ENCODE data around the gene AP1S1.
"Not testable (repeated sequence)": the region's sequence is repeated elsewhere in the genome, so short reads cannot be mapped to it uniquely, and the experiment has no call there.

AP1S1 gene

DNA sequence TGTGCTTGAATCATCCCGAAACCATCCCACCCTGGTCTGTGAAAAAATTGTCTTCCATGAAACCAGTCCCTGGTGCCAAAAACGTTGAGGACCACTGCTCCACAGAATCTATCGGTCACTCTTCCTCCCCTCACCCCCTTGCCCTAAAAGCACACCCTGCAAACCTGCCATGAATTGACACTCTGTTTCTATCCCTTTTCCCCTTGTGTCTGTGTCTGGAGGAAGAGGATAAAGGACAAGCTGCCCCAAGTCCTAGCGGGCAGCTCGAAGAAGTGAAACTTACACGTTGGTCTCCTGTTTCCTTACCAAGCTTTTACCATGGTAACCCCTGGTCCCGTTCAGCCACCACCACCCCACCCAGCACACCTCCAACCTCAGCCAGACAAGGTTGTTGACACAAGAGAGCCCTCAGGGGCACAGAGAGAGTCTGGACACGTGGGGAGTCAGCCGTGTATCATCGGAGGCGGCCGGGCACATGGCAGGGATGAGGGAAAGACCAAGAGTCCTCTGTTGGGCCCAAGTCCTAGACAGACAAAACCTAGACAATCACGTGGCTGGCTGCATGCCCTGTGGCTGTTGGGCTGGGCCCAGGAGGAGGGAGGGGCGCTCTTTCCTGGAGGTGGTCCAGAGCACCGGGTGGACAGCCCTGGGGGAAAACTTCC is 28.2 kb upstream of the AP1S1 start:
- no peak for DNase-seq

DNA sequence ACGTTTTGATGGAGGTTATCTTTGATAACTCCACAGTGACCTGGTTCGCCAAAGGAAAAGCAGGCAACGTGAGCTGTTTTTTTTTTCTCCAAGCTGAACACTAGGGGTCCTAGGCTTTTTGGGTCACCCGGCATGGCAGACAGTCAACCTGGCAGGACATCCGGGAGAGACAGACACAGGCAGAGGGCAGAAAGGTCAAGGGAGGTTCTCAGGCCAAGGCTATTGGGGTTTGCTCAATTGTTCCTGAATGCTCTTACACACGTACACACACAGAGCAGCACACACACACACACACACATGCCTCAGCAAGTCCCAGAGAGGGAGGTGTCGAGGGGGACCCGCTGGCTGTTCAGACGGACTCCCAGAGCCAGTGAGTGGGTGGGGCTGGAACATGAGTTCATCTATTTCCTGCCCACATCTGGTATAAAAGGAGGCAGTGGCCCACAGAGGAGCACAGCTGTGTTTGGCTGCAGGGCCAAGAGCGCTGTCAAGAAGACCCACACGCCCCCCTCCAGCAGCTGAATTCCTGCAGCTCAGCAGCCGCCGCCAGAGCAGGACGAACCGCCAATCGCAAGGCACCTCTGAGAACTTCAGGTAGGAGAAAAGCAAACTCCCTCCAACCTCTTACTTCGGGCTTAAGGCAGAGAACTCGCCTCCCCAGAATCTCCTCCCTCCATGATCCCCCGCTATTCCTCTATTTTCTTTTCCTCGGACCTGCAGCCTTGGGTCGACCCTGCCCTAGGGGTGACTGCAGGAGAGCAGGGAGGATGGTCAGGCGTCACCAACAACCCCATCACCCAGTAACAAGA is 27.4 kb upstream of the AP1S1 start, which contains the start of gene SERPINE1:
SERPINE1 (plus strand) TSS at position 454 of the 809 bp plus-strand sequence. CDS start 1,290 bp downstream, outside the sequence.
- peak; percentile 22 to 90 for DNase-seq

DNA sequence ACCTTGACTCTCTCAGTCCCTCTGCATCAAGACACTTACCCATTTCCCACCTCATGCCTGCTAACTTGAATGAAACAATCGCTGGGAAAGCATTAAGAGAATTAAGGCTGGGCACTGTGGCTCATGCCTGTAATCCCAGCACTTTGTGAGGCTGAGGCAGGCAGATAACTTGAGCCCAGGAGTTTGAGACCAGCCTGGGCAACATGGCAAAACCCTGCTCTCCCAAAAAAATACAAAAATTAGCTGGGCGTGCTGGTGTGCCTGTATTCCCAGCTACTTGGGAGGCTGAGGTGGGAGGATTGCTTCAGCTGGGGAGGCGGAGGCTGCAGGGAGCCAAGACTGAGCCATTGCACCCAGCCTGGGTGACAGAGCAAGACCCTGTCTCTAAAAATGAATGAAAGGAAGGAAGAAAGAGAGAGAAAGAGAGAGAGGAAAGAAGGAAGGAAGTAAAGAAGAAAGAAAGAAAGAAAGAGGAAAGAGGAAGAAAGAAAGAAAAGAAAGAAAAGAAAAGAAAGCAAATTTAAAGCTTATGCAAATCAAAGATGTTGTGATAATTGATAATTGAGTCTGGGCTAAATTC is 26.7 kb upstream of the AP1S1 start:
- DNase-seq = no peak

DNA sequence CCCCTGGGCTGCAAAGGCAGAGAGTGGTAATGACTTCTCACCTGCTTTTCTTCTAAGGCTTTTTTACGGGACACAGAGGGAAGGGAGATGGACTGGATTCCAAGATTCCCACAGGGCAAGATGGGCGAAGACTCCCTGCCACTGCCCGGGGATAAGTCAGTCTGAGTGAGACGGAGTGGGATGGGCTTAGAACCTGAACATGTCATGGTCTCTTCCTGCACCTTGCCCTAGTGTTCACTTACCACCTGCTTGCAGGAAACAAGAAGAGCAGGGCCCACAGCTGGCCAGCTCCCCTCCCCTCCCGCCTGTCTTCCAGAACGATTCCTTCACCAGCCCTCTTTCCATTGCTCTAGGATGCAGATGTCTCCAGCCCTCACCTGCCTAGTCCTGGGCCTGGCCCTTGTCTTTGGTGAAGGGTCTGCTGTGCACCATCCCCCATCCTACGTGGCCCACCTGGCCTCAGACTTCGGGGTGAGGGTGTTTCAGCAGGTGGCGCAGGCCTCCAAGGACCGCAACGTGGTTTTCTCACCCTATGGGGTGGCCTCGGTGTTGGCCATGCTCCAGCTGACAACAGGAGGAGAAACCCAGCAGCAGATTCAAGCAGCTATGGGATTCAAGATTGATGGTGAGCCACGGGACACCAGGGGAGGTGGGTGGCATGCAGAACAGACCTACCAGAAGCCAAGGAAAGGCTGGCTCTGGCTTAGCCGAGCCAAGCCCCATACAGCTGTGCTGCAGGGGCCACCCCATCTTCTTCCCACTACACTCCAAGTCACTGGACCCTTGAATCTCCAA is 26.0 kb upstream of the AP1S1 start:
- DNase-seq = no peak

DNA sequence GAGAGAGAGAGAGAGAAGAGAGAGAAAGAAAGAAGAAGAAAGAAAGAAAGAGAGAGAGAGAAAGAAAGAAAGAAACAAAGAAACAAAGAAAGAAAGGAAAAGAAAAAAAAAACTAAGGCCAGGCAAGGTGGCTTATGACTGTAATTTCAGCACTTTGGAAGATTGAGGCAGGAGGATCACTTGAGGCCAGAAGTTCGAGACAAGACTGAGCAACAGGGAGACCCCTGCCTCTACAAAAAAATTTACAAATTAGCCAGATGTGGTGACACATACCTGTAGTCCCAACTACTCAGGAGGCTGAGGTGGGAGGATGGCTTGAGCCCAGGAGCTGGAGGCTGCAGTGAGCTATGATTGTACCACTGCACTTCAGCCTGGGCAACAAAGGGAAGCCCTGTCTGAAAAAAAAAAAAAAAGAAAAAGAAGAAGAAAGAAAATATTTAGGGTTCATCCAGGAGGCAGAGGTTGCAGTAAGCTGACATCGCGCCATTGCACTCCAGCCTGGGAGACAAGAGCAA is 24.6 kb upstream of the AP1S1 start:
- no peak for DNase-seq

DNA sequence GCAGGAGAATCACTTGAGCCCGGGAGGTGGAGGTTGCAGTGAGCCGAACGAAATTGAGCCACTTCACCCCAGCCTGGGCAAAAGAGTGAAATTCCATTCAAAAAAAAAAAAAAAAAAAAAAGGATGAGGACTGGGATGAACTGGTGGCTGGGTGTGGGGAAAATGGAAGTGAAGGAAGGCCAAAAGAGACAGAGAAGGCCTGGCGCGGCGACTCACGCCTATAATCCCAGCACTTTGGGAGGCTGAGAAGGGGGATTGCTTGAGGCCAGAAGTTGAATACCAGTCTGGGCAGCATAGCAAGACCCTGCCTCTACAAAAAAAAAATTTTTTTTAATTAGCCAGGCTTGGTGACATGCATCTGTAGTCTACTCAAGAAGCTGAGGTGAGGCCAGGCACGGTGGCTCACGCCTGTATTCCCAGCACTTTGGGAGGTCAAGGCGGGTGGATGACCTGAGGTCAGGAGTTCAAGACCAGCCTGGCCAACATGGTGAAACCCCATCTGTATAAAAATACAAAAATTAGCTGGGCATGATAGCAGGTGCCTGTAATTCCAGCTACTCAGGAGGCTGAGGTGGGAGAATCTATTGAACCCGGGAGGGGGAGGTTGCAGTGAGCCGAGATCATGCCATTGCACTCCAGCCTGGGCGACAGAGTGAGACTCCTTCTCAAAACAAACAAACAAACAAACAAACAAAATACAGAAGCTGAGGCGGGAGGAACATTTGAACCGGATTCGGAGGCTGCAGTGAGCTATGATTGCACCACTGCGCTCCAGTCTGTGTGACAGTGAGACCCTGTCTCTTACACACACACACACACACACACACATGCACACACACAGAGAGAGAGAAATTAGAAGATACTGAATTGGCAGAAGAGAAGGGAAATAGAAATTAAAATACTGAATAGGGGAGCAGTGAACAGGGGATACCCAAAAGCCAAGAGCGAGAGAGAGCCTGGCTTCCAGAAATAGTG is 21.4 kb upstream of the AP1S1 start:
- not testable (repeated sequence) for DNase-seq

DNA sequence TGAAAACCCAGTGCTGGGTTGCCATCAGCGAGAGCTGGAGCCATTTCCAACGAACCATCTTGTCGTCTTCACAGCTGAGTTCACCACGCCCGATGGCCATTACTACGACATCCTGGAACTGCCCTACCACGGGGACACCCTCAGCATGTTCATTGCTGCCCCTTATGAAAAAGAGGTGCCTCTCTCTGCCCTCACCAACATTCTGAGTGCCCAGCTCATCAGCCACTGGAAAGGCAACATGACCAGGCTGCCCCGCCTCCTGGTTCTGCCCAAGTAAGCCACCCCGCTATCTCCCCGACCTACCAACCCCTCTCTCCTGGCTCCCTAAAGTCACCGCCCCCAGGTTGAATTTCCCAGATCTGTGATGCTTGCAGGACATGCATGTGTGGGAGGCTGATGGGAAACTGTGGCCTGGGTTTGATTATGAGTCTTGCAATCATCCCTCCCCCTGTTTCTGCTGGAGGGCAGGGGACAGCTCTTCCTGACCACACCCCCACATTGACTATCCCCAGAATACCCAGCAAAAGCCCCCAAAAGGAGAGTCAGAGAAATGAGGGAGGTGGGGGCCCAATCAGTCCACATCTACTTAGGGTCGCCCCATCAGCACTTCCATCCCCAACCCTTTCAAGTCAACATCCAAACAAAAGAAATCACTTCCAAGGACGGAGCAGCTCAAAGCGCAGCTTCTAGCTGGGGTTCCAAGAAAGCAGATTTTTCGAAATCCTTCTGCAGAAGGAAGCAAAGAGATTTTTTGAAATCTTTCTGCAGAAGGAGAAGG is 20.5 kb upstream of the AP1S1 start:
- no peak for DNase-seq

DNA sequence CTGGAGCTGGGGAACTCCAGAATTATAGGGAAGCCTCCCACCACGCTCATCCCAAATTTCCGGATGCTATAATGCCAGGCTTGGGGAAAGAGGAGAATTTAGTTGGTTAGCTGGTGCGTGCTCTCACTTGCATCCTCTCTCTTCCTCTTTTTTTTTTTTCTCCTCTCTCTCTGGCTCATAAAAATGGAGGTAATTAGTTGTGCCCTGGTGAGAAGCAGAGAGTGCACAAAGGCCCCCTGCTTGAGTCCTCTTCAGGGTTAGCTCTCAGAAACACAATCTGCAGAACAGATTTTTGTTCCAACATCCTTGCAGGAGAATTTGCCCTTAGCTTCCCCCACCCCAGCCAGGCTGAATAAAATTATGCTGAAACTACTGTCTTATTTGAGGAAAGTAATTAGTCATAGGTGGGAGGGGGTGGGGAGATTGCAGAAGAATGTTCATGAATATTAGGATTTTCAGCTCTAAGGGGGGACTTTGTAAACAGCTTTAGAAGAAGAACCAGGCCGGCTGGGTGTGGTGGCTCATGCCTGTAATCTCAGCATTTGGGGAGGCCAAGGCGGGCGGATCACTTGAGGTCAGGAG is 19.8 kb upstream of the AP1S1 start:
- DNase-seq = peak in 1 of 2 donors; percentile 30

DNA sequence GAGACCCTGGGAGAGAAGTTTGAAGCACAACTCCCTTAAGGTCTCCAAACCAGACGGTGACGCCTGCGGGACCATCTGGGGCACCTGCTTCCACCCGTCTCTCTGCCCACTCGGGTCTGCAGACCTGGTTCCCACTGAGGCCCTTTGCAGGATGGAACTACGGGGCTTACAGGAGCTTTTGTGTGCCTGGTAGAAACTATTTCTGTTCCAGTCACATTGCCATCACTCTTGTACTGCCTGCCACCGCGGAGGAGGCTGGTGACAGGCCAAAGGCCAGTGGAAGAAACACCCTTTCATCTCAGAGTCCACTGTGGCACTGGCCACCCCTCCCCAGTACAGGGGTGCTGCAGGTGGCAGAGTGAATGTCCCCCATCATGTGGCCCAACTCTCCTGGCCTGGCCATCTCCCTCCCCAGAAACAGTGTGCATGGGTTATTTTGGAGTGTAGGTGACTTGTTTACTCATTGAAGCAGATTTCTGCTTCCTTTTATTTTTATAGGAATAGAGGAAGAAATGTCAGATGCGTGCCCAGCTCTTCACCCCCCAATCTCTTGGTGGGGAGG is 16.5 kb upstream of the AP1S1 start:
- no peak for DNase-seq

DNA sequence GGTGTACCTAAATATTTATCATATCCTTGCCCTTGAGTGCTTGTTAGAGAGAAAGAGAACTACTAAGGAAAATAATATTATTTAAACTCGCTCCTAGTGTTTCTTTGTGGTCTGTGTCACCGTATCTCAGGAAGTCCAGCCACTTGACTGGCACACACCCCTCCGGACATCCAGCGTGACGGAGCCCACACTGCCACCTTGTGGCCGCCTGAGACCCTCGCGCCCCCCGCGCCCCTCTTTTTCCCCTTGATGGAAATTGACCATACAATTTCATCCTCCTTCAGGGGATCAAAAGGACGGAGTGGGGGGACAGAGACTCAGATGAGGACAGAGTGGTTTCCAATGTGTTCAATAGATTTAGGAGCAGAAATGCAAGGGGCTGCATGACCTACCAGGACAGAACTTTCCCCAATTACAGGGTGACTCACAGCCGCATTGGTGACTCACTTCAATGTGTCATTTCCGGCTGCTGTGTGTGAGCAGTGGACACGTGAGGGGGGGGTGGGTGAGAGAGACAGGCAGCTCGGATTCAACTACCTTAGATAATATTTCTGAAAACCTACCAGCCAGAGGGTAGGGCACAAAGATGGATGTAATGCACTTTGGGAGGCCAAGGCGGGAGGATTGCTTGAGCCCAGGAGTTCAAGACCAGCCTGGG is 15.9 kb upstream of the AP1S1 start:
- peak; percentile 78 to 90 for DNase-seq

DNA sequence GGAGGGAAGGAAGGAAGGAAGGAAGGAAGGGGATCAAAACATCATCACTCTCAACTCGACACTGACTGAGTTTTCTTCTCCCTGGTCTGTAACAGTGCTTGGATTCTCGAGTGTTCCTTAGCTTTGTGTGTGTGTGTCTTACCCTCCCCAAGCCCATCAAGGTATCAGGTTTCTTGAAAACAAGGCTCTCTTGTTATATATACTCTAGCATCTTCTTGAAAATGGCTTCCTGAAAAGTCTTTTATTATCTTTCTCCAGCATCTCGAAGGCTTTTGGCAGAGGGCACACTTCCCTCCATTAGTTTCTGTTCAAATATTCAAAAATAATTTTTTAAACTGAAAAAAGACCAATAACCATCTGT is 14.0 kb upstream of the AP1S1 start:
- DNase-seq = no peak

DNA sequence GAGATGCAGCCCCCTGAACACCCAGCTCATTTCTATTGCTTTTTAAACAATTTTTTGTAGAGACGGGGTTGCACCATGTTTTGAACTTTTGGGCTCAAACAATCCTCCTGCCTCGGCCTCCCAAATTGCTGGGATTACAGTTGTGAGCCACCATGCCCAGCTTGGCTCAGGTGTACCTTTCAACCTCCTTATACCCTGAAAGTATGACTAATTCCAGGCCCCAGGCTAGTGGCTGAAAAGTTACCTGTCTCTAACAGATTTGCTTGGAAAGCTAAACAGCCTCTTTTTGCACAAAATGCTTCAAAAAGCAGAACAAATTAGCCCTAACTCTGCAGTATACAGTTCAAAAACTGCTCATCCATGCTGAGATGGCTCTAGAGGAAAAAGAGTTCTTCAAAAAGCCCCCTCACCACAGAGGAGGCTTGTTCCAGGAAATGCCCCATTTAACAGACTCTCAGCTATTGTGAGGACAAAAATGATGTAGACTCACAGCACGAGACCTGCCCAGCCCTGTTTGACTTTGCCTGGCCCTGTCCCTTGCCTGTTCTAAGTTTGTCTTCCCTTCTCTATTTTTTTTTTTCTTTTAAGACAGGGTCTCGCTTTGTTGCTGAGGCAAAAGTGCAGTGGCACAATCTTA is 13.4 kb upstream of the AP1S1 start:
- no peak for DNase-seq

DNA sequence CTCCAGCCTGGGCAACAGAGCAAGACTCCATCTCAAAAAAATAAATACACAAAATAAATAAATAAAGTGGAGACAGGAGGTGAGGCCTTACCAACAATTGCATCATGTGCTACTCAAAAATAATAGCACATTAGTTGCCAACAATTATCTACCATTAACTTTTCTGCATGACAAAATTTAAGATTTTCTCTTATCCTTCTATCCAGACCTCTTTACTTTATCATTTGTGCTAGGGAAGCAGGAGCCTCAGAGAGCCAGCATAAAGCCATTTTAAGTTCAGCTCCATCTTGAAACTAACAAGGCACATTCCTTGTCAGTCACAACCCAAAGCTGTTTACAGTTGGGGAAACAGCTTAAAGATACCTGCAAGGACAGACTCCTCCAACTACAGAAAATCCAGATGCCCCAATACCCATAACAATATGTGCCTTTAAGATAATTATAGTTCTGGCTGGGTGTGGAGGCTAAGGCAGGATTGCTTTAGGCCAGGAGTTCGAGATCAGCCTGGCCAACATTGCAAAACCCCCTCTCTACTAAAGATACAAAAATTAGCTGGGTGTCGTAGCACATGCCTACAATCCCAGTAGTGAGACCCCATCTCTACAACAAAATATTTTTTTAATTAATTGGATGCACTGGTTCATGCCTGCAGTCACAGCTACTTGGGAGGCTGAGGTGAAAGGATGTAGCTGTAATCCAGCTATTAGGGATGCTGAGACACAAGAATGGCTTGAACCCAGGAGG is 2.2 kb upstream of the AP1S1 start:
- DNase-seq = no peak

DNA sequence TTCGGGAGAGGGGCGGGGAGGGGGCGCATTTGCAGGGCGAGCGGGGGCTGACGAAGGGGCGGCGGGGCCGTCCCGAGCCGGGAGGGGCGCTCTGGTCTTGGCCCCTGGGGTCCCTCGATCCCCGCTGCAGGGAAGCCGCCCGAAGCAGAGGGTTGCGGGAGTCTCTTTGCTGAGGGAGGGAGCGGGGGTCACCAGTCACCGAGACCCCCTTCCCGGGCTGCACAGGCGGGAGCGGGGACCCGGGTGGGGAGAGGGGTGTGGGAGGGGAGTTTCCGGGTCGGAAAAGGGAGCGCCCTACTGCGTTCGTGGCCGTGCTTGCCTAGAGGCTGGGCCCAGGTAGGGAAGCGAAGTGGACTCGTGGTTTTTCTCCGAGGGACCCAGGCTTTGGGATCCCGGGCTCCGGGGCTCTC is 422 bp downstream of the AP1S1 start:
- no peak for DNase-seq

DNA sequence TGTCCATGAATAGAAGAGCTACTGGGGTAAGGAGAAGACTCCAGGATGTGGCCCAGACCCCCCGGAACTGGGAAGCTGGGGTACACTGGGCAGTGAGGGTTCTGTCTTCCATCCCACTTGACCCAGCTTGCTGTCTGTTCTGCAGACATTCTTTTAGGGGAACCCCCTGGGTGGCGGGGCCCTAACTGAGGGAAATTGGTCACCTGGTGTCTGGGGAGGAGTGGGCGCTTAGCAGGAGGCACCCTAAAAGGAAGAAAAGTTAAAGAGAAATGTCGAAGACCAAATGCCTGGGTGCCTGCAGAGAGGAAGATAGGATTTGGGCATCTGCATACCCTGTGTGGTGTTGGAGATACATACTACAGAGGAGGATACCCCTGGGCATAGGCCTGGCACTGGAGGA is 1.0 kb downstream of the AP1S1 start:
- no peak for DNase-seq

DNA sequence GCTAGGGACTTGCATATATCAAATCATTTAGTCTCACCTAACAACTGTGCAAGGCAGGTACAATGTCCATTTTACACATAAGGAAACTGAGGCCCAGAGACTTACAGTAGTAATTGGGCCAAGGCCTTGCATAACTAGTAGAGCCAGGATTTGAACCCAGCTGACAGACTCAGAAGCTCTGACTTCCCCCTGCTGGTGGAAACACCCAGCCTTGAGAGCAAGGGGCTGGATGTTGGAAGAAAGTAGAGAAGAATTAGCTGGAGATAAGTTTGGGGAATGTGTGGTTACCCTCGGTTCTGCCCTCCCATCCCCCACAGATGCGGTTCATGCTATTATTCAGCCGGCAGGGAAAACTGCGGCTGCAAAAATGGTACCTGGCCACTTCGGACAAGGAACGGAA is 2.0 kb downstream of the AP1S1 start:
- no peak for DNase-seq

DNA sequence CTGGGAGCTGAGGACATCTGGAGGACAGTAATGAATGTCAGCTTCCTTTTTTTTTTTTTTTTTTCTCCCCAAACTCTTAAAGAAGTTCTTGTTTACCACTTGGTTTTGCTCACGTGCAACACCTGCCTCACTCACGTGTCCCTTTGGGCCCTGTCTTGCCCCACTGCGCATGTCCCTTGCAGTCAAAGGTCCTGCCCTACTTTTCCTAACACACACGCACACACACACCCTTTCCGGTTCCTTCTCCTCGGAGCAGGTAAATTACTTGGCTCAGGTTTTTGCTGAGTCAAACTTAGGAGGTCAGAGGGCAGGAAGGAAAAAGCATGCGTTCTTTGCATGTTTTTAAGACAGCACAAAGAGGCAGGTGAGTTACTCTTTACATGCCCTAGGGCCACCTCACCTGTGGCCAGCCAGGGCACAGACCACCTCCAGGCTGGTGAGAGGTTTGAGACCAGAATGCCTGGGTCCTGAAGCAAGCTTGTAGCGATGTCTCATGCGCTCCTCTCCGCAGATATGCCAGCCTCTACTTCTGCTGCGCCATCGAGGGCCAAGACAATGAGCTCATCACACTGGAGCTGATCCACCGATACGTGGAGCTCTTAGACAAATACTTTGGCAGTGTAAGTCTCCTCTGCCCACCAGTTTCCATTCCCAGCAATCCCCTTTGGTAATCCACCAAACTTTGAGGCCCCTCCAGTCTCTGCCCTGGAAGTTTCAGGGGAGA is 2.8 kb downstream of the AP1S1 start:
- no peak for DNase-seq

Measured in bone marrow (tissue), 2 donors.